ENCODE measurements around the gene CPSF4L.

The CPSF4L gene

GRCh38 chr17:73199751-73200317 is 61.8 kb downstream of the CPSF4L start:
- no peak overlapping the region for H3K4me3 ChIP-seq (ENCODE audit: low read depth, low read length)
- no peak for TF ChIP-seq CTCF (IDR thresholded peaks at IDR 0.05; ENCODE audit: low read depth, low read length)
- no peak for DNase-seq (ENCODE audit: low read depth, low spot score)
- in situ Hi-C loops (cut with HindIII; ENCODE audit: low sequenced_read_pairs): no loop called here

- DNase-seq (ENCODE audit: low read depth, low spot score): no peak
Observed at GRCh38 chr17:73198930-73199260, 62.8 kb downstream of the CPSF4L start.

More at GRCh38 chr17:73198930-73199260, 62.8 kb downstream of the CPSF4L start:
- no peak overlapping the region for H3K4me3 ChIP-seq (ENCODE audit: low read depth, low read length)
- in situ Hi-C loops (cut with HindIII; ENCODE audit: low sequenced_read_pairs): no loop called here
- TF ChIP-seq CTCF (IDR thresholded peaks at IDR 0.05; ENCODE audit: low read depth, low read length): no peak

Data from astrocyte of the spinal cord (primary cell).